AG08395 (cell line): Measurements from ENCODE around the gene CCDC85C.

Experiments
- DNase-seq: peaks from one replicate; pipeline ENCODE4 v3.0.0; 2012; ENCODE audit warnings: mixed read lengths, low spot score

CCDC85C gene

GRCh38 chr14:99628887-99629618 is 25.0 kb upstream of the CCDC85C start:
- DNase-seq: peak; percentile 87

GRCh38 chr14:99627510-99628381 is 23.7 kb upstream of the CCDC85C start:
- no peak for DNase-seq

- no peak for DNase-seq
These were observed 23.1 kb upstream of the CCDC85C start for GRCh38 chr14:99627100-99627499.

- no peak for DNase-seq
These were observed 22.1 kb upstream of the CCDC85C start for GRCh38 chr14:99626041-99626648.

GRCh38 chr14:99625476-99625875 is 21.5 kb upstream of the CCDC85C start:
- no peak for DNase-seq

GRCh38 chr14:99624971-99625370 is 21.0 kb upstream of the CCDC85C start:
- no peak for DNase-seq

GRCh38 chr14:99624024-99624423 is 20.0 kb upstream of the CCDC85C start:
- DNase-seq: no peak

GRCh38 chr14:99621948-99622347 is 17.9 kb upstream of the CCDC85C start:
- no peak for DNase-seq

- DNase-seq: peak; percentile 55
These were observed 16.1 kb upstream of the CCDC85C start for GRCh38 chr14:99619835-99620834.

GRCh38 chr14:99616832-99617800 is 13.1 kb upstream of the CCDC85C start:
- no peak for DNase-seq

GRCh38 chr14:99615497-99616157 is 11.6 kb upstream of the CCDC85C start:
- DNase-seq: no peak

- DNase-seq: peak; percentile 58
These were observed 8.8 kb upstream of the CCDC85C start for GRCh38 chr14:99612738-99613330.

GRCh38 chr14:99612071-99612737 is 8.2 kb upstream of the CCDC85C start:
- no peak for DNase-seq

GRCh38 chr14:99611646-99612045 is 7.6 kb upstream of the CCDC85C start:
- no peak for DNase-seq

- no peak for DNase-seq
These were observed 5.5 kb upstream of the CCDC85C start for GRCh38 chr14:99609245-99610170.

GRCh38 chr14:99608591-99608990 is 4.6 kb upstream of the CCDC85C start:
- no peak for DNase-seq

GRCh38 chr14:99606359-99606758 is 2.4 kb upstream of the CCDC85C start:
- no peak for DNase-seq
